H1 (cell line): ENCODE results near the gene CBL. TPM values are rescaled to one million over a fixed set of nuclear protein-coding genes. Genes with fewer than 3 reads are reported as not detected.

Experiments
- CHD7 ChIP-seq: fragments of 300-600 bp; sonication (generic); IDR thresholded peaks from 2 replicates; pipeline ENCODE4 v1.7.1; 2012; ENCODE audit warnings: low read length, moderate library complexity, mild to moderate bottlenecking, inconsistent platforms; ENCODE audit not compliant: insufficient replicate concordance
- GABPA ChIP-seq: IDR thresholded peaks from 2 replicates; pipeline ENCODE4 v1.6.1; 2011; ENCODE audit warnings: mild to moderate bottlenecking, low read length, moderate library complexity, borderline replicate concordance; ENCODE audit not compliant: insufficient read depth
- RBBP5 ChIP-seq: IDR thresholded peaks from 2 replicates; pipeline ENCODE4 v1.7.1; 2012; ENCODE audit warnings: low read depth, mild to moderate bottlenecking, inconsistent platforms, low read length, moderate library complexity, borderline replicate concordance
- RFX5 ChIP-seq: IDR thresholded peaks from 2 replicates; pipeline ENCODE4 v1.6.1; 2011; ENCODE audit warnings: low read depth, low read length, improper control_type of control experiment, borderline replicate concordance
- SP4 ChIP-seq: IDR thresholded peaks from 2 replicates; pipeline ENCODE4 v1.6.1; 2012; ENCODE audit warnings: low read length, inconsistent platforms
- TAF1 ChIP-seq: IDR thresholded peaks from 2 replicates; pipeline ENCODE4 v1.6.1; 2011; ENCODE audit warnings: mild to moderate bottlenecking, low read depth, low read length
- TBP ChIP-seq: IDR thresholded peaks from 2 replicates; pipeline ENCODE4 v1.6.1; 2011; ENCODE audit warnings: low read depth, low read length, improper control_type of control experiment
- USF2 ChIP-seq: IDR thresholded peaks from 2 replicates; pipeline ENCODE4 v1.6.1; 2011; ENCODE audit warnings: low read length, improper control_type of control experiment
- YY1 ChIP-seq: IDR thresholded peaks from 2 replicates; pipeline ENCODE4 v1.6.1; 2011; ENCODE audit warnings: low read depth, mild to moderate bottlenecking, low read length
- polyA plus RNA-seq, 7 experiments: library from polyadenylated mRNA; depleted of rRNA in 3 of 7; stranded (reverse) in 5 of 7; unstranded in 2 of 7; fragments of >200 nt in 5 of 7; fragments of 200-250 nt in 2 of 7; gene quantifications; 1 replicate in 5 of 7; 2 replicates in 1 of 7; 4 replicates in 1 of 7; pipeline versions ENCODE4 v1.2.1 to v1.2.3, GENCODE V29; 2011 to 2013; ENCODE audit warnings: missing spikeins in 2 of 7, mixed read lengths in 2 of 7
- total RNA-seq: library from RNA; stranded (reverse); fragmentation: NEBNext Ultra II Directional; extraction: Animal tissue kit (Norgen Biotek cat#: 25700); gene quantifications from 2 replicates; pipeline ENCODE4 v1.2.1, GENCODE V29; 2021

CBL gene
- total and polyA plus RNA-seq, 2 of the 8 experiments (the other 6 are each of a cell fraction or from before 2014, with no cell fraction given) = 23.1 to 57.8 TPM

- TF ChIP-seq CHD7 (no peak), RFX5 (no peak), TBP (0 out of 2 replicates have a peak, but pooled peaks have one; percentile 24), YY1 (no peak), GABPA (no peak), TAF1 (peak; percentile 59; the same call in 1 of the 2 replicates), USF2 (peak; percentile 83), SP4 (peak; percentile 54; the same call in 1 of the 2 replicates), RBBP5 (0 out of 2 replicates have a peak, but pooled peaks have one; percentile 53)
Measured at GRCh38 chr11:119337581-119338317, 131.6 kb downstream of the CBL start (continued).
